HG03575 (cell line): ENCODE data around the gene NUDT3.
"Not testable (repeated sequence)": the region's sequence is repeated elsewhere in the genome, so short reads cannot be mapped to it uniquely, and the experiment has no call there.

ENCODE experiments used
- ATAC-seq: cut with Tn5 transposase; IDR thresholded peaks from one replicate; pipeline ENCODE4 v1.9.1; 2021; ENCODE audit not compliant: unreplicated experiment, insufficient number of reproducible peaks, low FRiP score; ENCODE audit errors: extremely low read depth

NUDT3 gene

GRCh38 chr6:34276881-34277762 lies 115.3 kb downstream of the NUDT3 start:
- no peak for ATAC-seq

- no peak for ATAC-seq
These were observed 116.3 kb downstream of the NUDT3 start for GRCh38 chr6:34276191-34276590.

GRCh38 chr6:34275128-34275804 lies 117.2 kb downstream of the NUDT3 start:
- no peak for ATAC-seq

GRCh38 chr6:34274129-34274528 lies 118.3 kb downstream of the NUDT3 start:
- no peak for ATAC-seq

GRCh38 chr6:34273242-34273805 lies 119.1 kb downstream of the NUDT3 start:
- ATAC-seq, result no peak

GRCh38 chr6:34272013-34272926 lies 120.2 kb downstream of the NUDT3 start:
- no peak for ATAC-seq

GRCh38 chr6:34269658-34270341 lies 122.7 kb downstream of the NUDT3 start:
- not testable (repeated sequence) for ATAC-seq

- not testable (repeated sequence) for ATAC-seq
These were observed 123.3 kb downstream of the NUDT3 start for GRCh38 chr6:34269132-34269531.

- no peak for ATAC-seq
These were observed 124.7 kb downstream of the NUDT3 start for GRCh38 chr6:34267746-34268145.

- not testable (repeated sequence) for ATAC-seq
These were observed 129.0 kb downstream of the NUDT3 start for GRCh38 chr6:34263484-34263883.

- no peak for ATAC-seq
These were observed 131.7 kb downstream of the NUDT3 start for GRCh38 chr6:34260576-34261267.

- no peak for ATAC-seq
These were observed 132.9 kb downstream of the NUDT3 start for GRCh38 chr6:34259529-34260069.

- ATAC-seq, result not testable (repeated sequence)
These were observed 140.1 kb downstream of the NUDT3 start for GRCh38 chr6:34252395-34252794.

GRCh38 chr6:34249469-34250261 lies 142.8 kb downstream of the NUDT3 start:
- ATAC-seq, result no peak

- ATAC-seq, result no peak
These were observed 143.6 kb downstream of the NUDT3 start, which contains the start of gene SMIM29 for GRCh38 chr6:34248727-34249468. Gene SMIM29, minus strand, starts transcription at chr6:34249006. Its CDS starts 1,215 bp downstream, at chr6:34247791.

- ATAC-seq, result no peak
These were observed 144.2 kb downstream of the NUDT3 start for GRCh38 chr6:34248198-34248726.
